WTC11 (cell line): ENCODE results near the gene CXCL3. TPM values are rescaled to one million over a fixed set of nuclear protein-coding genes. Genes with fewer than 3 reads are reported as not detected.

Source experiments
- ATAC-seq: fragments of 200-7000 bp; cut with Tn5 transposase; 2 replicates; pipeline ENCODE4 v1.10.0; 2021; ENCODE audit warnings: mild to moderate bottlenecking, moderate library complexity
- CTCF ChIA-PET: fragments of 300-600 bp; sonication (Branson Sonifier 250); formaldehyde crosslinking; loops from one replicate; lab custom pipeline; 2021; ENCODE audit warnings: antibody characterized with exemption; lab: Charles Lee
- POLR2A ChIA-PET: fragments of 350-600 bp; sonication (Branson Sonifier 250); formaldehyde crosslinking; loops from one replicate; lab custom pipeline; 2021; ENCODE audit warnings: antibody characterized with exemption; lab: Charles Lee
- DNase-seq: peaks from one replicate; pipeline ENCODE4 v3.0.0; 2021; ENCODE audit warnings: low spot score
- H3K27ac Mint-ChIP-seq: 2 replicates; pipeline ENCODE4 v1.8.0; 2021; ENCODE audit warnings: mixed read lengths
- H3K27me3 Mint-ChIP-seq: 2 replicates; pipeline ENCODE4 v1.8.0; 2021; ENCODE audit warnings: low read depth, mild to moderate bottlenecking, moderate library complexity, mixed read lengths
- H3K36me3 Mint-ChIP-seq: 2 replicates; pipeline ENCODE4 v1.8.0; 2021; ENCODE audit warnings: mixed read lengths
- H3K4me1 Mint-ChIP-seq: 2 replicates; pipeline ENCODE4 v1.8.0; 2022; ENCODE audit warnings: mixed read lengths
- H3K4me3 Mint-ChIP-seq: 2 replicates; pipeline ENCODE4 v1.8.0; 2021; ENCODE audit warnings: mild to moderate bottlenecking, moderate library complexity, mixed read lengths
- H3K9me3 Mint-ChIP-seq: 2 replicates; pipeline ENCODE4 v1.8.0; 2021; ENCODE audit warnings: mixed read lengths
- AFF4 ChIP-seq: sonication (generic); formaldehyde crosslinking; IDR thresholded peaks from 2 replicates; pipeline ENCODE4 v1.8.1; 2023; ENCODE audit warnings: mild to moderate bottlenecking, missing genetic modification reagents, borderline replicate concordance
- EMX1 ChIP-seq: fragments of 250-450 bp; sonication (Bioruptor Pico); IDR thresholded peaks from 2 replicates; pipeline ENCODE4 v1.8.0; 2021; ENCODE audit warnings: mild to moderate bottlenecking
- ERG ChIP-seq: fragments of 250-450 bp; sonication (Bioruptor Pico); IDR thresholded peaks from 2 replicates; pipeline ENCODE4 v1.8.0; 2021; ENCODE audit warnings: mild to moderate bottlenecking
- ETV6 ChIP-seq: sonication (generic); formaldehyde crosslinking; IDR thresholded peaks from 2 replicates; pipeline ENCODE4 v1.8.1; 2022; ENCODE audit warnings: mild to moderate bottlenecking, missing genetic modification reagents
- FOXK1 ChIP-seq: sonication (generic); formaldehyde crosslinking; IDR thresholded peaks from 2 replicates; pipeline ENCODE4 v1.8.0; 2022; ENCODE audit warnings: mild to moderate bottlenecking, moderate library complexity, missing genetic modification reagents
- FOXP1 ChIP-seq: sonication (generic); formaldehyde crosslinking; IDR thresholded peaks from 2 replicates; pipeline ENCODE4 v1.8.0; 2022; ENCODE audit warnings: missing genetic modification reagents, mild to moderate bottlenecking, moderate library complexity, borderline replicate concordance
- HMGA2 ChIP-seq: fragments of 250-450 bp; sonication (Bioruptor Pico); IDR thresholded peaks from 2 replicates; pipeline ENCODE4 v1.4.0; 2021; ENCODE audit warnings: mild to moderate bottlenecking, moderate library complexity
- HMGXB4 ChIP-seq: sonication (generic); formaldehyde crosslinking; IDR thresholded peaks from 2 replicates; pipeline ENCODE4 v1.8.1; 2023; ENCODE audit warnings: mild to moderate bottlenecking, moderate library complexity, missing genetic modification reagents
- NR2C2 ChIP-seq: sonication (generic); formaldehyde crosslinking; IDR thresholded peaks from 2 replicates; pipeline ENCODE4 v1.8.0; 2022; ENCODE audit warnings: mild to moderate bottlenecking, missing genetic modification reagents
- SP1 ChIP-seq: sonication (generic); formaldehyde crosslinking; conservative IDR thresholded peaks from 2 replicates; pipeline ENCODE4 v1.8.1; 2022; ENCODE audit warnings: missing genetic modification reagents
- STAT6 ChIP-seq: sonication (generic); formaldehyde crosslinking; conservative IDR thresholded peaks from 2 replicates; pipeline ENCODE4 v1.8.1; 2023; ENCODE audit warnings: mild to moderate bottlenecking, low read depth, missing genetic modification reagents, moderate library complexity
- USF2 ChIP-seq: sonication (generic); formaldehyde crosslinking; IDR thresholded peaks from 2 replicates; pipeline ENCODE4 v1.8.1; 2023; ENCODE audit warnings: mild to moderate bottlenecking, missing genetic modification reagents, moderate library complexity
- ZNF512 ChIP-seq: sonication (generic); formaldehyde crosslinking; IDR thresholded peaks from 2 replicates; pipeline ENCODE4 v1.8.1; 2022; ENCODE audit warnings: missing genetic modification reagents, borderline replicate concordance
- total RNA-seq: library from RNA; stranded (reverse); gene quantifications from 3 replicates; pipeline ENCODE4 v1.2.3, GENCODE V29; 2021

CXCL3 gene
- total RNA-seq, 1 experiment from 2014 or later = 3.5 TPM

GRCh38 chr4:74065115-74065642 is 26.7 kb upstream of the CXCL3 start:
- ATAC-seq = no peak
- Mint-ChIP-seq H3K27ac (no peak overlapping the region), H3K36me3 (peaks cover 21% of the 10 kb centered on the region), H3K4me1 (peaks cover 4% of the 10 kb centered on the region), H3K27me3 (no peaks in the 10 kb centered on the region), H3K9me3 (peaks cover 42% of the 10 kb centered on the region), H3K4me3 (no peak overlapping the region)
- no peak for DNase-seq
- TF ChIP-seq STAT6 (CRISPR knock-in tag) (no peak), SP1 (CRISPR knock-in tag) (no peak), EMX1 (CRISPR knock-in tag) (no peak), ETV6 (CRISPR knock-in tag) (no peak), USF2 (CRISPR knock-in tag) (no peak), FOXP1 (no peak), HMGA2 (CRISPR knock-in tag) (no peak), FOXK1 (CRISPR knock-in tag) (no peak), AFF4 (CRISPR knock-in tag) (no peak), ERG (CRISPR knock-in tag) (no peak), NR2C2 (CRISPR knock-in tag) (no peak), ZNF512 (CRISPR knock-in tag) (no peak), HMGXB4 (CRISPR knock-in tag) (no peak)
- POLR2A ChIA-PET = no interaction called here
- CTCF ChIA-PET = interaction anchor here (0.8 to 1.4 kb wide), 2 partner anchors 9 to 28 kb away, joined by 3 to 5 read pairs; no protein-coding TSS in a partner anchor
